DOHH2 (cell line): Measurements from ENCODE around the gene RNF181.
A peak's percentile ranks its signal among the peaks of the same experiment; 100 is the strongest.
"Not testable (repeated sequence)": the region's sequence is repeated elsewhere in the genome, so short reads cannot be mapped to it uniquely, and the experiment has no call there.

ENCODE experiments used
- H3F3A ChIP-seq: fragments of 200-600 bp; sonication (generic), shearing (Covaris generic); 2 replicates; pipeline ENCODE4 v1.6.0; 2016; ENCODE audit warnings: antibody characterized with exemption, mild to moderate bottlenecking; ENCODE audit not compliant: control insufficient read depth, insufficient read depth
- H3K27ac ChIP-seq: fragments of 200-600 bp; sonication (generic); 2 replicates; pipeline ENCODE4 v1.5.1; 2014; ENCODE audit warnings: low read depth, mild to moderate bottlenecking, low read length, moderate library complexity
- H3K27me3 ChIP-seq: fragments of 200-600 bp; sonication (generic); 2 replicates; pipeline ENCODE4 v1.6.1; 2014; ENCODE audit warnings: mild to moderate bottlenecking, low read length, mixed read lengths; ENCODE audit not compliant: control insufficient read depth
- H3K36me3 ChIP-seq: fragments of 200-600 bp; sonication (generic); 2 replicates; pipeline ENCODE4 v1.6.1; 2014; ENCODE audit warnings: mild to moderate bottlenecking, low read length, moderate library complexity, mixed read lengths; ENCODE audit not compliant: control insufficient read depth
- H3K4me1 ChIP-seq: fragments of 200-600 bp; sonication (generic); 2 replicates; pipeline ENCODE4 v1.6.1; 2014; ENCODE audit warnings: mild to moderate bottlenecking, low read length, mixed read lengths; ENCODE audit not compliant: control insufficient read depth
- H3K4me2 ChIP-seq: fragments of 200-600 bp; sonication (generic); 2 replicates; pipeline ENCODE4 v1.6.0; 2014; ENCODE audit warnings: mild to moderate bottlenecking, low read length, moderate library complexity
- H3K4me3 ChIP-seq: fragments of 200-600 bp; sonication (generic); 2 replicates; pipeline ENCODE4 v1.5.1; 2014; ENCODE audit warnings: mild to moderate bottlenecking, low read length, mixed read lengths
- H3K79me2 ChIP-seq: fragments of 200-600 bp; sonication (generic); 2 replicates; pipeline ENCODE4 v1.6.1; 2014; ENCODE audit warnings: mild to moderate bottlenecking, low read length, mixed read lengths; ENCODE audit not compliant: control insufficient read depth
- H3K9me2 ChIP-seq: fragments of 200-600 bp; sonication (generic); replicated peaks from 2 replicates; pipeline ENCODE4 v1.6.1; 2014; ENCODE audit warnings: mild to moderate bottlenecking, low read length, mixed read lengths; ENCODE audit not compliant: control insufficient read depth
- H3K9me3 ChIP-seq: fragments of 200-600 bp; sonication (generic); 2 replicates; pipeline ENCODE4 v1.6.1; 2014; ENCODE audit warnings: antibody characterized with exemption, low read length, mixed read lengths; ENCODE audit not compliant: control insufficient read depth, insufficient read depth
- H4K20me1 ChIP-seq: fragments of 200-600 bp; sonication (generic); 2 replicates; pipeline ENCODE4 v1.6.0; 2014; ENCODE audit warnings: low read depth, mild to moderate bottlenecking, antibody characterized with exemption, low read length, moderate library complexity; ENCODE audit not compliant: control insufficient read depth, insufficient read depth
- CTCF ChIP-seq: fragments of 200-600 bp; sonication (generic); IDR thresholded peaks from one replicate; pipeline ENCODE4 v1.5.1; 2014; ENCODE audit warnings: antibody characterized with exemption, mild to moderate bottlenecking, low read depth, low read length; ENCODE audit not compliant: poor library complexity, severe bottlenecking
- EZH2phosphoT487 ChIP-seq: fragments of 200-600 bp; sonication (generic); IDR thresholded peaks from 2 replicates; pipeline ENCODE4 v1.6.1; 2017; ENCODE audit warnings: borderline replicate concordance, mild to moderate bottlenecking, antibody characterized with exemption, low read length, moderate library complexity, mixed read lengths

RNF181 gene

DNA sequence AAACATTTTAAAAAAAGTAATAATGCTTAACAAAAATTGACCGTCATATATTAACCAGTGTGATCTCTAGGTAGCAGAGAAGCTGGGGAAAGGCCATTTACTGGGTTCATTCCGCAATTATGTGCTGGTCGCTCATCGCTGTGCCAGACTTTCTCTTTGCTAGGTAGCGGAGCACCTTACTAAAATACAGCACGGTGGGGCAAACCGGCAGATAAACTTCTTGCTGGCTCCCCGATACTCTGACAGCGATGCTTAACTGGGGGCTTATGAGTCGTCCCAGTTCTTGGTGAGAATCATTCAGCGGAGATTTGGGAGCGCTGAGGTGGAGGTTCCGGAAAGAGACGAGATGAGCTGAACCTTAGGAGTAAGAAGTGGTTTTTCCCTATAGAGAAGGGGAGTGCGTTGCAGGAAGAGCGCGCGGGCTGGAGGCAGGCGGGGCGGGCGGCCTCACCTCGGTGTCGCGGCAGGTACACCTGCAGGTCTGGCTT is 15.7 kb downstream of the RNF181 start:
- peaks cover 34% of the 10 kb centered on the region for H3K79me2 ChIP-seq
- H3K27ac ChIP-seq, result peak overlapping the region; percentile 38
- H3F3A ChIP-seq, result peaks cover 12% of the 10 kb centered on the region; the same call in 1 of the 2 replicates
- no peak for TF ChIP-seq EZH2phosphoT487
- no peak for TF ChIP-seq CTCF
- H4K20me1 ChIP-seq, result no peaks in the 10 kb centered on the region
- no peaks in the 10 kb centered on the region for H3K9me3 ChIP-seq
- H3K27me3 ChIP-seq, result no peaks in the 10 kb centered on the region
- H3K4me2 ChIP-seq, result peak overlapping the region; percentile 98
- H3K36me3 ChIP-seq, result peaks cover 33% of the 10 kb centered on the region
- H3K9me2 ChIP-seq, result no peaks in the 10 kb centered on the region
- peaks cover 26% of the 10 kb centered on the region for H3K4me1 ChIP-seq
- peak overlapping the region; percentile 93 for H3K4me3 ChIP-seq

DNA sequence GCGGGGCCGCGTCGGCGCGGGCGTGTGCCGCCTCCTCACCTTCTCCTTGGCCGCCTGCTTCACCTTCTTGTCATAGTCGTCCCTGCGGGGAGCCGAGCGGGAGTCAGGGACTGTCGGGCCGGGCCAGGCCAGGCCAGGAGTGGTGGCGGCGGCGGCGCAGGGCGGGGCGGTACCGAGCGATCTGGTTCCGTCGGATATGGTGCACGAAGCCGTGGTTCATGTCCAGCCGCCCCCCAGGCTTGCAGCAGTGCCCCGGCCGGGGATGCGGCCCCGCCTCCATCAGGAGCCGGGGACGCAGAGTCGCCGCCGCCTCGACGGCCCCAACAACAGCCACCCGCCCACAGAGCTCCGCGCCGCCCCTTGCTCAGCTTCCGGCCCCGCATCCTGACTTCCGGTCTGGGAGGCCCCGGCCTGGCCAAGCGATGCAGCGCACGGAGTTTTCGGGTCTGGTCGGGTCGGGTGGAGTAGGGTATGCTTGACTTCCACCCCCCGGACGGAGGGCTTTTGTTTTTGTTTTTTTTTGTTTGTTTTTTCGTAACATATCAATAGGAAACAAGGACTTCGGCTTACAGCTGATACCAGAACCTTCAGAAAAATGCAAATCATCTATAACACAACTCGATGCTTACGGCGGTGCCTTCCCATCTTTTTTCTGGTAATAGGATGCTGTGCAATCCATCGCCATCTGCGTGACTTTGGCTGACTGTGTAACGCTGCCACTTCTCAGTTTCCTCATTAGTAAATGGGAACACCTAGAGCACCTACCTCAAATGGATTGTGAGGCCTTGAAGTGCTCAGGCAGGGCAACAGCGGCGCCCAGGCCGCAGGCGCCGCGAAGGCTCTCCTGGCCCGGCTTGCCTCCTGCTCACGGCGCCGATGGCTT is 16.4 kb downstream of the RNF181 start, which contains the start of gene C2orf68:
C2orf68 (minus strand) TSS at position 362 of the 883 bp plus-strand sequence; CDS start at position 280, 82 bp downstream.
- Histone ChIP-seq H3K9me3 (no peaks in the 10 kb centered on the region), H3K4me1 (peaks cover 27% of the 10 kb centered on the region), H3K79me2 (peaks cover 40% of the 10 kb centered on the region), H3K9me2 (no peaks in the 10 kb centered on the region), H3K36me3 (peaks cover 34% of the 10 kb centered on the region), H3K27ac (peak within 1 kb of the TSS; percentile 38), H3K4me2 (peak within 1 kb of the TSS; percentile 98), H3F3A (peaks cover 12% of the 10 kb centered on the region; the same call in 1 of the 2 replicates), H3K27me3 (no peaks in the 10 kb centered on the region), H4K20me1 (peaks cover under 1% of the 10 kb centered on the region; the same call in 1 of the 2 replicates), H3K4me3 (peak within 1 kb of the TSS; percentile 93)
- no peak for TF ChIP-seq EZH2phosphoT487
- no peak for TF ChIP-seq CTCF

- Histone ChIP-seq H3F3A (peaks cover 12% of the 10 kb centered on the region), H3K79me2 (peaks cover 60% of the 10 kb centered on the region), H3K9me3 (no peaks in the 10 kb centered on the region), H4K20me1 (peaks cover 12% of the 10 kb centered on the region), H3K4me1 (peaks cover 38% of the 10 kb centered on the region), H3K4me3 (no peak overlapping the region), H3K4me2 (no peak overlapping the region), H3K27ac (no peak overlapping the region), H3K27me3 (no peaks in the 10 kb centered on the region), H3K9me2 (no peaks in the 10 kb centered on the region), H3K36me3 (peaks cover 34% of the 10 kb centered on the region)
- TF ChIP-seq EZH2phosphoT487, result no peak
These were observed 18.4 kb downstream of the RNF181 start for GRCh38 chr2:85613717-85614515.

DNA sequence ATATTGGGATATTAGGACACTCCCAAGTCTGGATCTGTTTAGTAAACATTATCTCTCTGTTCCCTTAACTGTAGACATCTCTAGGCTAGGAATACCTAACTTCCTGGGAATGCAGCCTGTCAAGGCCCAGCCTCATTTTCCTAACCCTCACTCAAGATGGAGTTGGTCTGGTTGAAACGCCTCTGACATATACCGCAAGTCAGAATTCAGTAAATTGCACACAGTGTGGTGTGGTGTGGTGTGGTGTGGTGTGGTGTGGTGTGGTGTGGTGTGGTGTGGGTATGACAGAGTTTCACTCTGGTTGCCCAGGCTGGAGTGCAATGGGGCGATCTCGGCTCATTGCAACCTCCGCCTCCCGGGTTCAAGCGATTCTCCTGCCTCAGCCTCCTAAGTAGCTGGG is 19.2 kb downstream of the RNF181 start:
- H3F3A ChIP-seq, result peaks cover 16% of the 10 kb centered on the region
- H3K36me3 ChIP-seq, result peaks cover 37% of the 10 kb centered on the region
- H3K9me2 ChIP-seq, H3K9me3 ChIP-seq, H3K27ac ChIP-seq, H3K27me3 ChIP-seq, H3K4me3 ChIP-seq, H3K4me2 ChIP-seq: not testable (repeated sequence)
- H3K4me1 ChIP-seq, result peaks cover 43% of the 10 kb centered on the region
- peaks cover 65% of the 10 kb centered on the region for H3K79me2 ChIP-seq
- H4K20me1 ChIP-seq, result peaks cover 18% of the 10 kb centered on the region
